Progenitor cell of endocrine pancreas (in vitro differentiated cells): ENCODE measurements around the gene RAB3GAP1. TPM values are rescaled to one million over a fixed set of nuclear protein-coding genes. Genes with fewer than 3 reads are reported as not detected.

Experiments
- DNase-seq: peaks from one replicate; pipeline ENCODE4 v3.0.0; 2021; ENCODE audit warnings: low spot score; ENCODE audit not compliant: unreplicated experiment
- H3K27ac Mint-ChIP-seq: 2 replicates; pipeline ENCODE4 v1.8.0; 2021; ENCODE audit warnings: mild to moderate bottlenecking, moderate library complexity, mixed read lengths
- H3K27me3 Mint-ChIP-seq: 2 replicates; pipeline ENCODE4 v1.8.0; 2021; ENCODE audit warnings: mixed read lengths
- H3K36me3 Mint-ChIP-seq: 2 replicates; pipeline ENCODE4 v1.8.0; 2022; ENCODE audit warnings: mixed read lengths; ENCODE audit not compliant: insufficient read depth
- H3K4me1 Mint-ChIP-seq: 2 replicates; pipeline ENCODE4 v1.8.0; 2021; ENCODE audit warnings: low read depth, mixed read lengths
- H3K4me3 Mint-ChIP-seq: 2 replicates; pipeline ENCODE4 v1.8.0; 2021; ENCODE audit warnings: low read depth, mild to moderate bottlenecking, moderate library complexity, mixed read lengths
- H3K9me3 Mint-ChIP-seq: 2 replicates; pipeline ENCODE4 v1.8.0; 2021; ENCODE audit warnings: low read depth, mixed read lengths
- total RNA-seq: library from RNA; stranded (reverse); gene quantifications from 2 replicates; pipeline ENCODE4 v1.2.1, GENCODE V29; 2021
- TF ChIP-seq, protein P1 (sequence below): fragments of 200-600 bp; sonication (generic); IDR thresholded peaks from one replicate; pipeline ENCODE4 v1.5.0; 2021; ENCODE audit warnings: antibody characterized with exemption, mild to moderate bottlenecking; ENCODE audit not compliant: unreplicated experiment

RAB3GAP1 gene
- total RNA-seq, 1 donor from 2014 or later: 33.7 TPM

GRCh38 chr2:135189148-135189547, 137.1 kb downstream of the RAB3GAP1 start:
- no peaks in the 10 kb centered on the region for H3K27me3 Mint-ChIP-seq
- H3K36me3 Mint-ChIP-seq: peaks cover 14% of the 10 kb centered on the region
- H3K27ac Mint-ChIP-seq: no peak overlapping the region
- no peak overlapping the region for H3K4me3 Mint-ChIP-seq
- DNase-seq: no peak
- TF ChIP-seq, protein P1, sequence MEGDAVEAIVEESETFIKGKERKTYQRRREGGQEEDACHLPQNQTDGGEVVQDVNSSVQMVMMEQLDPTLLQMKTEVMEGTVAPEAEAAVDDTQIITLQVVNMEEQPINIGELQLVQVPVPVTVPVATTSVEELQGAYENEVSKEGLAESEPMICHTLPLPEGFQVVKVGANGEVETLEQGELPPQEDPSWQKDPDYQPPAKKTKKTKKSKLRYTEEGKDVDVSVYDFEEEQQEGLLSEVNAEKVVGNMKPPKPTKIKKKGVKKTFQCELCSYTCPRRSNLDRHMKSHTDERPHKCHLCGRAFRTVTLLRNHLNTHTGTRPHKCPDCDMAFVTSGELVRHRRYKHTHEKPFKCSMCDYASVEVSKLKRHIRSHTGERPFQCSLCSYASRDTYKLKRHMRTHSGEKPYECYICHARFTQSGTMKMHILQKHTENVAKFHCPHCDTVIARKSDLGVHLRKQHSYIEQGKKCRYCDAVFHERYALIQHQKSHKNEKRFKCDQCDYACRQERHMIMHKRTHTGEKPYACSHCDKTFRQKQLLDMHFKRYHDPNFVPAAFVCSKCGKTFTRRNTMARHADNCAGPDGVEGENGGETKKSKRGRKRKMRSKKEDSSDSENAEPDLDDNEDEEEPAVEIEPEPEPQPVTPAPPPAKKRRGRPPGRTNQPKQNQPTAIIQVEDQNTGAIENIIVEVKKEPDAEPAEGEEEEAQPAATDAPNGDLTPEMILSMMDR: no peak
- no peaks in the 10 kb centered on the region for H3K4me1 Mint-ChIP-seq
- H3K9me3 Mint-ChIP-seq: peaks cover 26% of the 10 kb centered on the region

GRCh38 chr2:135190799-135191198, 138.7 kb downstream of the RAB3GAP1 start:
- H3K4me1 Mint-ChIP-seq: no peaks in the 10 kb centered on the region
- TF ChIP-seq, protein P1: no peak
- no peak overlapping the region for H3K4me3 Mint-ChIP-seq
- H3K27me3 Mint-ChIP-seq: no peaks in the 10 kb centered on the region
- peaks cover 29% of the 10 kb centered on the region for H3K9me3 Mint-ChIP-seq
- peaks cover 17% of the 10 kb centered on the region for H3K36me3 Mint-ChIP-seq
- no peak for DNase-seq
- H3K27ac Mint-ChIP-seq: no peak overlapping the region

- TF ChIP-seq, protein P1: no peak
- no peaks in the 10 kb centered on the region for H3K27me3 Mint-ChIP-seq
- H3K9me3 Mint-ChIP-seq: peaks cover 5% of the 10 kb centered on the region
- H3K4me3 Mint-ChIP-seq: no peak overlapping the region
- H3K36me3 Mint-ChIP-seq: peaks cover 6% of the 10 kb centered on the region
- peaks cover 6% of the 10 kb centered on the region for H3K4me1 Mint-ChIP-seq
- H3K27ac Mint-ChIP-seq: no peak overlapping the region
- DNase-seq: no peak
These were observed 146.4 kb downstream of the RAB3GAP1 start for GRCh38 chr2:135198481-135198880.

- Mint-ChIP-seq H3K4me1 (peaks cover 11% of the 10 kb centered on the region), H3K4me3 (no peak overlapping the region), H3K27ac (no peak overlapping the region), H3K36me3 (peaks cover 2% of the 10 kb centered on the region), H3K9me3 (no peaks in the 10 kb centered on the region), H3K27me3 (no peaks in the 10 kb centered on the region)
- TF ChIP-seq, protein P1: no peak
- DNase-seq: no peak
These were observed 150.7 kb downstream of the RAB3GAP1 start for GRCh38 chr2:135202751-135203150.

GRCh38 chr2:135203944-135204343, 151.9 kb downstream of the RAB3GAP1 start:
- Mint-ChIP-seq H3K27ac (peak overlapping the region; percentile 24), H3K36me3 (peaks cover 2% of the 10 kb centered on the region), H3K9me3 (no peaks in the 10 kb centered on the region), H3K27me3 (no peaks in the 10 kb centered on the region), H3K4me3 (no peak overlapping the region), H3K4me1 (peaks cover 11% of the 10 kb centered on the region)
- DNase-seq: no peak
- TF ChIP-seq, protein P1: no peak
